ENCODE measurements around the gene TMEM255B.

GRCh38 chr13:113835461-113836270 lies 76.6 kb downstream of the TMEM255B start:
- no peak for TF ChIP-seq CTCF (conservative IDR thresholded peaks at IDR 0.05)
- no peak for TF ChIP-seq ZFX (IDR thresholded peaks at IDR 0.05)
